ENCODE measurements around the gene TADA2B.
A peak's percentile ranks its signal among the peaks of the same experiment; 100 is the strongest.

TADA2B gene

GRCh38 chr4:7042503-7043283 is 479 bp upstream of the TADA2B start:
- peak; percentile 76 for FAIRE-seq

GRCh38 chr4:7044137-7044930 is 1.2 kb downstream of the TADA2B start:
- FAIRE-seq: no peak

- FAIRE-seq: no peak
These were observed 2.4 kb downstream of the TADA2B start for GRCh38 chr4:7045553-7045952.

GRCh38 chr4:7045961-7046921 is 3.1 kb downstream of the TADA2B start:
- FAIRE-seq: no peak

- FAIRE-seq: no peak
These were observed 3.8 kb downstream of the TADA2B start for GRCh38 chr4:7046971-7047370.

- FAIRE-seq: no peak
These were observed 5.5 kb downstream of the TADA2B start for GRCh38 chr4:7048642-7049041.

GRCh38 chr4:7049295-7049694 is 6.1 kb downstream of the TADA2B start:
- no peak for FAIRE-seq

GRCh38 chr4:7049739-7050138 is 6.6 kb downstream of the TADA2B start:
- no peak for FAIRE-seq

DNA sequence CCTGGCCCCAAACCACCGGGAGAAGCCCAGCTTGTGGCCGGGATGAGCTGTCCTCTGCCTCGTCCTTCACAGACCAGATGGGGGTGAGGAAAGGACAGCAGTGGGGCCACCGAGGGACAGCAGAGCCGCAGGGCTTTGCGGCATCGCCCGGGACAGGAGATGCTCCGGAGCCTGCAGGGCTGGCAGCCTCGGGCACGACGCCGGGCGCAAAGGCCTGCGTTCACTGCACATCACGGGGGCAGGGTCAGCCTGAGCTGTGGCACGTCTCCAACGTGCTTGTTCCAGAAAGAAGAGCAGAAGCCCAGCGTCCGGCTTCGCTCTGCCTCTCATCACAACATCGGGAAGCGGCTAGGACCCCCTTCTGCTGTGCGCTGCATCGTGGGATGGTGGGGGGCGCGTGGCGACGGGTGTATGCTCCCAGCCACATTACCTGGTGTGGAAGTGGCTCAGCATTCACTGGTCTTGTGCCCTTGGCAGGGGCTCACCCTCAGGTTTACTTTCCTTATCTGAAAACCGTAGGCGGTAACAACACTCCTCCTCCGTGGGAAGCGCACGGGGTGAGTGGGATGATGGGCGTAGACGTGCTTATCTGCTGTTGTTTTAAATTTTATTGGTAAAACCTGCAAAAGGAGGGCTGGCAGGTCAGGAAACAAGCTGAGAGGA is 7.4 kb downstream of the TADA2B start:
- no peak for FAIRE-seq

DNA sequence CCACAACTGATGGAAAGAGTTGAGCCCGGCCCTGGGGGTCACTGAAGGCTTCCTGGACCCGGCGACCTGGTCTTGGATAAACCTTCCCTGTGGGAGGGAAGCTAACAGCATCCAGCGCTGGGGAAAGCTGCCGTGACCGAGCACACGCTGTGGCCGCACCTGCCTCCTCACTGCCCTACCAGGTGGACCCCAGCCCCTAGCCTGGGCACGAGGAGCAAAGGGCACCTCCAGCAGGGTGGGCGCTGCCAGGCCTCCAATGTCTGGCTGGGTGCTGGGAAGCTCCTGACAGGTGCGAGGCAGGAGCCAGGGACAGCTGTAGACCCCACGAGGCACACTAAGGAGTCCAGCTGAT is 7.9 kb downstream of the TADA2B start:
- no peak for FAIRE-seq

- no peak for FAIRE-seq
These were observed 8.7 kb downstream of the TADA2B start for GRCh38 chr4:7051905-7052304.

GRCh38 chr4:7052313-7052712 is 9.1 kb downstream of the TADA2B start:
- FAIRE-seq: no peak

GRCh38 chr4:7052923-7053715 is 9.9 kb downstream of the TADA2B start:
- FAIRE-seq: no peak

GRCh38 chr4:7054106-7054880 is 11.1 kb downstream of the TADA2B start:
- no peak for FAIRE-seq

DNA sequence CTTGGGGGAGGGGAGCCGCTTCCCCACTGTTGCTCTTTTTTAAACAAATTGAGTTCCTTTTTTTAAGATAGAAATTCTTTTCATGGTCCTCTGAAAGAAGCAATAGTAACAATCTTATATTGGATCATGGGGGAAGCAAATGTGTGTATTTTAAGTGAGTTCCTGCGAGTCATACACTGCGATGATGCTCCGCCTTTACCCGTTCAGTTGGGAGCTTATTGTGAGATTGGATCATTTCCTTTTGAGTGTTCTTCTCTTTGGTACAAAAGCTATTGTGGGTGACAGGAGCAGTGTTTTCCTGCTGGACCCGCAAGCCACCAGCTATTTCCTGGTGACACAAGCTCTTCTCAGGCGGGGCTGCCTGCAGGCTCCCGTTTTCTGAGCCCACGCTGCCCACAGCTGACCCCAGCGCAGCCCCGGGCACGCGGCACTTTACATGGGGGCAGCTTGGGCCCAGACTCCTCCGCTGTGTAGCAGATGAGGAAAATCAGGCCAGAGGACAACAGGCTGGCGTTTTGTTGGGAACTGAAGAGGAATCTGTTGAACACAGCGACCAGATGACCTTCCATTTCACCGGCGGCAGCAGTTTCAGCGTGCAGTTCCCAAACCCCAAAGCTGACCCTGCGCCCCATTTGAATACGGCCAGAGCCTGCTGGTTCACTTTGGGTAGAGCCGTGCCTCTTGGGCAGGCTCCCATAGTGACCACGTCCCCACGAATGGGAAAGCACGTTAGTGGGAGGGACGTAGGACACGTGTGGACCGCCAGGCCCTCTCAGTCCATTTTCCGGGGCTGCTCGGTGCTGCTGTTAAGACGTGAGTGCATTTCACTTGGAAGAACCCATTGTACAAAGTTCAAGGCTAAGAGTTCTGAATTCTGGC is 12.2 kb downstream of the TADA2B start:
- FAIRE-seq: no peak

- no peak for FAIRE-seq
These were observed 12.8 kb downstream of the TADA2B start for GRCh38 chr4:7055990-7056325.

GRCh38 chr4:7058792-7059191 is 15.6 kb downstream of the TADA2B start:
- no peak for FAIRE-seq

GRCh38 chr4:7059662-7060061 is 16.5 kb downstream of the TADA2B start:
- FAIRE-seq: no peak

DNA sequence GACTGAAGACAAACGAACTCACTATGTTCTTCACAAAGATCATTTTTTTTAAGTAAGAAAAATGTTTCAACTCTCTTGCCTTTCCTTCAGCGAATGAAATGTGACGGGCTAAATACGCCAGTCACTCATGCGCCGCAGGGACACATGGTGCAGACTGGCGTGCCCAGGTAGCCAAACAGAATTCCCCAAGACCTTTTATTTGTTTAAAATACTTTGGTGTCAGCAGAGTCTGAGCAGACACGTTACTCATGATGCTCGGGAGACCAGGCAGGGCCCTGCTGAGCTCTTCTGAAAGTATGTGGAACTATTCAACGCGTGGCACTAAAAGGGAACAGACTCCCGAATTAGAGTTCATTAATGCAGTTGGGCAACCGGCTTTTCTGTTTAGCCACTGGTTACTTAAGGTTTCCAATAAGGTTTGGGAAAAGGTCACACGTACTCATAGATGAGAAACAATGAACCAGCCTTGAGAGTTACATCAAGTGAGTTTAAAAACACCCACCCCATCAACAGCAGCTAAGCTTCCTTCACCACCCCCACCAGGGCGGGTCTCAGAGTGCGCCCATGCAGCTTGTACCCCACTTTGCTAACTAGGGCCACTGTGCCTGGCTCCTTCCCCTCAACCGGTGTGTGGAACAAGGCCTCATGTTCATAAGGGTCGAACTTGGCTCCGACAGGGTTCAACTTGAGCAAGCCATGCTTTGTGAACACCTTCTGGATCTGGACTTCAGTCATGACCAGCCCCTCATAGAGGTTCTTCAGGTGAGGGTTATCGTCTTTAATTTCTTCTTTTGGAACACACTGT is 17.4 kb downstream of the TADA2B start:
- FAIRE-seq: no peak

All from islet of Langerhans (tissue), 1 donor.